Renal cortical epithelial cell (primary cell): ENCODE measurements around the gene ATF6. TPM values are rescaled to one million over a fixed set of nuclear protein-coding genes. Genes with fewer than 3 reads are reported as not detected.

Experiments
- DNase-seq: peaks from one replicate; pipeline ENCODE4 v3.0.0-alpha.2; 2011; ENCODE audit warnings: low read depth
- total RNA-seq: library from RNA; depleted of rRNA; stranded (reverse); fragments of >200 nt; gene quantifications from 2 replicates; pipeline ENCODE4 v1.2.3, GENCODE V29; 2014

Gene ATF6
- total RNA-seq, 1 donor from 2014 or later, result 42.8 TPM

DNA sequence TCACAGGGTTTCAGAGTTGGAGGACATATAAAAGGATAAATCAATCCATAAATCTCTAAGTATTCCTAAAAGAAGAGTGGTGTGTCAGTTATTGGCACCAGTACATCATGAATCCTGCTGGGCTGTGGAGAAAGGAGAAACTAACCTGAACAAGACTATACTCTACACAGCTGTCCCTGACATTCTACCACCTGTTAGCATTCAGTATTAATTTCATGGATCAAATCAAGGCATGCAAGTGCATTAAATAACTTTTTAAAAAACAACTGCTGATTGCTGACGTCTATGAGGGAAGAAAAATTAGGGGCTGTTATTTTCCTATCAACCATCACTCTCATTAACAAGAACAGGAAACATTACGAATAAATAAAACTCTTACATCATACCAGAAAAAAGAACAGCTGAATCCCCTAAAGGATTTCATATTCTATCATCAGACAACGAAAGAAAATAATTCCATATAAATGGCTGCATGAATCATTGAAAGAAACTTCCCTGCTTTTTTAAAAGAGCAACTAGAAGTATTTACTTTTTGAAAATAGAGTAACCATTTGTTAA lies 121.7 kb downstream of the ATF6 start:
- DNase-seq, result no peak

DNA sequence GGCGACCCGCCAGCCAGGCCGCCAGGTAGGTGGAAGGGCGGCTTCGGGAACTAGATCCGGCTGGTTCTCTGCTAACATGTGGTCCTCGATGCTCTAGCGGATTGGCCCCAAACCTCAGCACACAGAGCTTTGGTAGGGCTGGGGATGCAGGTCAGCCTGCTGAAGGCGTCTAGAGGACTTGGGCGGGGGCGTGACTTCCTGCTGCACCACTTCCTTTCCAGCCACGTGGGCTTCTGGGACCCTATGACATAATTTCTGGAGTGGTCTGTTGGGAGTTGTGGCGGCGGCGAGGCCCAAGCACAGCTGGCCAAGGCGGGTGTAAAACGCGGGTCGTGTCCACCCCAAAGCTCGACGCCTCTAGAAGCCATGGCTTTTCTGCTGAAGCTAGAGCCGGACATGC lies 124.5 kb downstream of the ATF6 start:
- no peak for DNase-seq

- DNase-seq, result peak; percentile 65
These were observed 133.0 kb downstream of the ATF6 start for GRCh38 chr1:161899091-161899490.

- DNase-seq, result peak; percentile 53
These were observed 134.0 kb downstream of the ATF6 start for GRCh38 chr1:161900160-161900559.

GRCh38 chr1:161902182-161902581 lies 136.1 kb downstream of the ATF6 start:
- peak; percentile 86 for DNase-seq

DNA sequence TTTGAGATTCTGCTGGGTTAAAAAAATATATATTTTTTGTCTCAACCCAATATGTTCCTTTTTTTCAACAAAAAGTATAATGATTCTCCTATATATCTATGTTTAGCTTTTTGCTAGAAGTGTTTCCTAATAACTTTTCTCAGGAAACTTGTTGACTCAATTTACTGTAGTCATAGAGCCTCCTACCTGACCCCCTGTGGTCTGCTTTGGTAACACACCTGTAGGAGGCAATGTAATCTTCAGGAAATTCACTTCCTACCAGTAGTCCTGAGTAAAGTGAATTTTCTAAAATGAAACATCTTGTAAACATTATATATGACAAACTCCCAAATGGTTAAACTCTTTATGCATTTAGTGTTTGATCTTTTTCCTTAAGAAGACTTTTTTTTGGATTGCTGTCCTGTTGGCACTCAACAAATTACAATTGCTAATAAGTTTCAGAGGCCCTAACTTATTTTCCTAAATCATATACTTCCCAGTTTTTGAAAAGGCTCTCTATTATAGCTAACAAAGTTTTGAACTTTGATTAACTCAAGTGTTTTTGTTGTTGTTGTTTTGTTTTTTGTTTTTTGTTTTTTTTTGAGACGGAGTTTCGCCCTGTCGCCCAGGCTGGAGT lies 139.3 kb downstream of the ATF6 start:
- peak; percentile 41 for DNase-seq

DNA sequence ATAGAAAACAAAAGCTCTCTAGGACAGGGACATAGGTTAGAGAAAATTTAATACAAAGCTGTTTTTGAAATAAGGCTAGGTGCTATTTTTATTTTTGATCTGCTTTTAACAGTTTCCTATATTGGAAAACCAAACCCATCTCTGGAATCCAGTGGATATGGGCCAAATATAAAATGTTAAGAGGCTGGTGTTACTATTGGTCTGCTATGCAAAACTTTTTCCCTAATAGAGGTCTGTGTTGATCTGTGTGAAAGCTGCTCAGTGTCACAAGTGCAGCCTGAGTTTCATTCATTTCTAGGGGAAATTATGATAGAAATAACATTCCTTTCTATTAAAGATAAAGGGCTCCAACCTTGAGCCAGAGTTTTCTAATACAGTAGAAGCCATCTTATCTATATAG lies 141.1 kb downstream of the ATF6 start:
- no peak for DNase-seq

DNA sequence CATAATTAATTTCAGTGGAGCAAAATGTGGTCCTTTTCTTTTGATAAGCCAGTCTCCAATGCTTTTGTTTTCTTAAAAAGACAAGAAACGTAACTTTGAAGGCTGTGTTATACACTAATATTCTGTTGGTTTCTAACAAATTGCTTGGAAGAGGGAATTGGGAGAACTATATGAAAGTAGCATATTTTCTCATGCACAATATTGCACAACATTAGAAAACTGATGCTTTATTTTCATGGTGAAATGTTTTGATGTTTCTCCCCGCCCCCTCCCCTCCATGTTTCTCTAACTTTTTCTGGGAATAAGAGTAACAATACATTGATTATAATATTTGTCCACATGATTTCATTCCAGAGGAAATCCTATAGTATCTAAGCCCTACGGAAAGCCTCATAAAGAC lies 142.1 kb downstream of the ATF6 start:
- no peak for DNase-seq

DNA sequence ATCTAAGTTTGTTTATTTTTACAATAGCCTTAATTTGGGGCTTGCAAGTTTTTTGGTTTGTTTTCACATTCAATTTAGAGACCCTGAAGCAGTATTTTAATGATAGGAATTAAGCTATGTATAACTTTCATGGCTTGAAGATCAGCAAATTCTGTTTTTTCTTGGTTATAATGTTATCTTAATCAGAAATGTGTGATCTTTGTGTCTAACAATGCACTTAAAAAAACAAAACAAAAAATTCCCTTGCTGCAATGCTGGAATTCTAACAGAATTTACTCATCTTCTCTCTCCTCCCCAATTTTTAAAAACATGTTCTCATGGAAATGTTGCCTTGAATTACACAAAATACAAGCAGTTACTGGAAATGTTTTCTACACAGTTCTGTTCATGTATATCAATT lies 144.5 kb downstream of the ATF6 start:
- peak; percentile 35 for DNase-seq

GRCh38 chr1:161913482-161914140 lies 147.5 kb downstream of the ATF6 start:
- peak; percentile 80 for DNase-seq

GRCh38 chr1:161914595-161914994 lies 148.5 kb downstream of the ATF6 start:
- DNase-seq, result no peak

GRCh38 chr1:161915051-161915503 lies 149.0 kb downstream of the ATF6 start:
- DNase-seq, result no peak

DNA sequence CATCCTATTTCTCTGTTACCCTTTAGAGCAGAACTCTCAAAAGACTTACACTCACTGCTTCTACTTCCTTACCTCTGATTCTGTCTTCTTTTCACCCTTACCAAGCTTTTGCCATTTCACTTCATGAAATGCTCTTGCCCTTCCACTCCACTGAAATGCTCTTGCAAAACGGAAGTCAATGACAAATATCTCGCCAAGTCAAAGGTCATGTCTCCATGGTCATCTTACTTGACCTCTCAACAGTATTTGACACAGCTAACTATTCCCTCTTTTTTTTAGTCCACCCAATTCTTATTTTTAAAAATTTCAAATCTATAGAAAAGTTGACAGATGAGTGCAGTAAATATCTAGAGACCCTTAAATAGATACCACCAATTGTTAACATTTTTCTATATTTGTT lies 149.9 kb downstream of the ATF6 start:
- DNase-seq, result no peak

DNA sequence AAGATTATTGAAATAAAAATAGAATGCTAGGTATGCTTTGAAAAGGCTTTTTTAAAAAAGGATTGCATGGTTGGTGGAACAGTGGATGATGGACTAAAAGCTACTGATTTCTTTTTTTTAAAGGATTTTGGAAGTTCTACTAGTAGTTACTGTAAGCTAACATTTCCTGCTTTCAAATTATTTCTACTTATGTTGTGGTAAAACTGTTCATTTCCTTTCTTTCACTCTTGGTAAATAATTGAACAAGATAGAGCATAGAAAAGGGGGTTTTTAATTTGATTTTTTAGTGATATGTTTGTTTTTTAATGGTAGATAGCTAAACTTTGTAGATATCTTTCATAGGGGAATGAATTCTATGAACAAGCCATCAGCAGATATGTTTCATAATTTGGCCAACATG lies 153.1 kb downstream of the ATF6 start:
- no peak for DNase-seq

DNA sequence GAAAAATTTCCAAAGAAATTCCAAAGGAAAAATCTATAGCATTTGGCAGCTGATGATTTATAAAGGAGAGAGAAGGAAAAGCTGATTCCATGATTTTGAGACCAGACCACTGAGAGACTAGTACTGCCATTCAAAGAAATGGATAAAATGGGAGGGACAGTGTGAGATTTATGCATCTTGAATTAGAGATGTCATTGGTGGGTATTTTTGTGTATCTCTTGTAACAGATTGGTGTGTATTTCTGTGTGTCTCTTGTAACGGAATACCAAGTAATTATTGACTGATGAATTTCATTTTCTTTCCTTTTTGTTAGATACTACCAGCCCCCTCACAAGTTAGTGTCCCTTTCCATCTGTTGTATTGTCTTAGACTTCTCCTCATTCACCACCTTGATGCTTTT lies 155.4 kb downstream of the ATF6 start:
- no peak for DNase-seq

GRCh38 chr1:161921990-161922389 lies 155.9 kb downstream of the ATF6 start:
- no peak for DNase-seq

DNA sequence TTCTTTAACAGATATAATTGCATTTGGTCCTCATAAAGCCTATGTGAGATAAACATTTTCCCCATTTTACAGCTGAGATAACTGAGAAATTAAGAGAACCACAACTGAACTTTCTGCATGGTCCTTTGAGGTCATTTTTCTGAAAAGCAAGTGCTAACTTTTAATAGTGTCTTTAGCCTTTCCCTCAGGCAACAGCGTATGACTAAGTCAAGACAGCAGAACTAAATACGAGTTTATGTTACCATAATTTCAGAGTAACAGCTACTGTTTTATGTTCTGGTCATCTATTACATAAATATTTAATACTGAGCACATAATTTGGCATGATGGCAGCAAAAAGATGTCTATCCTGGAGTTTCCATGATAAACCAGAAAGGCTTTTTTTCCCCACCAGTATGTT lies 161.9 kb downstream of the ATF6 start:
- DNase-seq, result no peak

DNA sequence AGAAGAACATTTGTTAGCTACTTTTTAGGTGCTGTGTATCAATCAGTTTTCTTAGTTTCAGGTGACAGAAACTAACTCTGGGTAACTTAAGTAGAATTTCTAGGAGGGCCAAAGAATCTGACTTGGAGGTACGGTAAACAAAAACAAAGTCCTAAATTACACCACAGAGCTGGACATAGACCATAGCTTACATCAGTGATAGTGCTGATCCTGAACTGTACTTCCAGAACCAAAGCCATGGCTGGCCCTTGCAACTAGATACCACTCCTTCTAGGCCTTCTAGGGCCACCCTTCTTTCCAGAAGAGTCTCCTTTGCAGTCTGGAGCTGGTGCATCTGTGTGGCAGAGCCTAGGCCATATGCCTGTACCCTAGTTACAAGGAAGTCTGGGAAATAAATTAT lies 163.0 kb downstream of the ATF6 start:
- DNase-seq, result no peak

DNA sequence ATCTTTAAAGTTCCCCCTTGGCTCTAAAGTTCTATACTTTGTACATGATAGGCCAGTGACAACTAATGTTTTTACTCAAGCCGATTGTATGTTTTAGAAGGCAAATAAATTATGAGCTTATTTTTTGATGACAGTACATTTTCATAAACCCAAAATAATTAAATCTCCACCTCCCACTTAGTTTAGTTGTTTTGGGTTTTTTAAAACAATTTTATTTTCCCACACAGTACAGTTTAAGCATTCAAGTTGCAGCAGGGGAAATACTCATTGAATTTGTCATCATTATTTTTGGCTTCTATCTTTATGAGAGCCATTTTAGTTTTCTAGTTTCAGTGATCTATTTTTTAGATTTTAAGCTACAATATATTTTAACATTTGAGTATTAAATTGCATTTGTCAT lies 163.9 kb downstream of the ATF6 start:
- DNase-seq, result no peak

DNA sequence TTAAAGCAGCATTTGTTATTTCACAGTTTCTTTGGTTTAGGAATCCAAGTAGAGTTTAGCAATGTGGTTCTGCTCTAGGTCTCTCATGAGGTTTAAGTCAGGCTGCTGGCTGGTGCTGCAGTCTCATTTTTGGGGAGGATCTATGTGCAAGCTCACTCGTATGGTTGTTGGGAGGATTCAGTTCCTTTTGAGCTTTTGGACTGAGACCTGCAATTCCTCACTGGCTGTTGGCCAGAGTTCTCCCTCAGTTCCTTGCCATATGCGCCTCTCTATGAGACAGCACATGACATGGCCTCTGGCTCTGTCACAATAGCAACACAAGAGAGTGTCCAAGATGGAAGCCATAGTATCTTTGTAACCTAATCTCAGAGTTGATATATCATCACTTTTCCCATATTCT lies 166.5 kb downstream of the ATF6 start:
- no peak for DNase-seq

DNA sequence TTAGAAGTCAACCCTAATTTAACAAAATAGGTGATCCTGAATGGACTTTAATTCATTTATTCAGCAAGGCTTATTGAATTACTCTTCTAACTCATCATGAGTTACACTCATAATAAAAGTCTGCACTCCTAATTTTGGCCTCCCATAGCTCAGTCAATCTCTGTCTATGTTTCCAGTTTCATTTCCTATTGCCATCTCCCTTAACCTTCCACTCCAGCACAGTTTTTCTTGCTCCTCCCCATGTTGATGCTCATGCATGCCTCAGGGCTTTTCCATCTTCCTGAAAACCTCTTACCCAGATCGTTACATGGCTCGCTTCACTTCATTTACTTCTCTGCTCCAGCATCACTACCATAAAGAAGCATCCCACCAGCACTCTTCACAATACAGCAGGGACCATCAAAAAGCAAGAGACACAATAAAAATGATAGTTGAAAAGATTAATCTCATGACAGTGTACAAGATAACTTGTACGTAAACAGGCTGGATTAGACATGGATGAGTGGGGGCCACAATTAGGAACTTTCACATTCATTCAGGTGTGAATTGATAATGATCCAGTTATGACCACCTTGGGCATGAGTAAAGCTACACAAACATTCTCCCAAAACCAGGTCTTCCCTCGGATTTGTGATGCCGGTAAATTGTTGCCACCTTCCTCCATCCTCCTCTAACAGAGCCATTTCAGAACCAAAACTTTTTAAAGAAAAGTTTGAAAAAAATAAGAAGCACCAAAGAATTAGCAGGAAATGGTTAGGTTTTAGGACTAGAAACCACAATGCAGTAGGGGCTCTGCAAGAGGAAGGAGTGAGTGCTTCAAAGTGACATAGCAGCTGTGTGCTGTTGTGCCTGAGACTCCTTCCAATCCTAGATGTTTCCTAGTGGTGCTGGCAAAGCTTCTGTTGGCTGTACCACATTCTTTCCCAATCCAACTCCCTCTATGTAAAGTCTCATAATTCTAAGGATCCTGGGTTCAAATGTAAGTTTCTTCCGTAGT lies 167.8 kb downstream of the ATF6 start:
- DNase-seq, result no peak

DNA sequence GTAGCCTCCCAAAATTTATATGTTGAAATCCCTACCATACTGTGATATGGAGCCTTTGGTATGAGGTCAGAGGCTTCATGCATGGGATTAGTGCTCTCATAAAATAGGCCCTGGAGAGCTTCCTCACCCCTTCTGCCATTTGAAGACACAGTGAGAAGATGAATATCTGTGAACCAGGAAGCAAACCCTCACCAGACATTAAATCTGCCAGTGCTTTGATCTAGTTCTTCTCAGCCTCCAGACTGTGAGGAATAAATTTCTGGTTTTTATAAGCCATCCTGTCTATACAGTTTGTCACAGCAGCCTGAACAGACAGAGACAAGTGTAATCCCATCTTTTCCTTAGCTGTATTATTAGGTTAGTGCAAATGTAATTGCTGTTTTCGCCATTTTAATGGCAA lies 169.1 kb downstream of the ATF6 start:
- no peak for DNase-seq
